ENCODE measurements around the gene SPG11. TPM values are rescaled to one million over a fixed set of nuclear protein-coding genes. Genes with fewer than 3 reads are reported as not detected.
"Not testable (repeated sequence)": the region's sequence is repeated elsewhere in the genome, so short reads cannot be mapped to it uniquely, and the experiment has no call there.

SPG11 gene
- total and polyA plus RNA-seq, 4 donors, result 17.3 to 65.3 (median 31.3) TPM

DNA sequence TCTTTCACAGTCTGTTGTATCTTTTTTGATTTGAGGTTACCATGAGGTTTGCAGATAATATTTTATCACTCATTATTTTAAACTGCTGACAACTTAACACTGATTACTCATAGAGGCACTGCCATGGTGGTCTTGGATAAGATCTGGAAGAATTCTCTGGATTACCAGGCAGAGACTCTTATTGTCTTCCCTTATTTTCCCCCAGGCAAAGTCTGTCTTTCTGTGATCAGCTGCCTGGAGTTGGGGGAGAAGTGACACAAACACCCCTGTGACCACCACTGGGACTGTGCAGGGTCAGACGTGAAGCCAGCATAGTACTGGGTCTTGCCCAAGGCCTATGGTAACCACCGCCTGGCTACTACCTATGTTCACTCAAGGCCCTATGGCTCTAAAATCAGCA, 42.9 kb upstream of the SPG11 start:
- Histone ChIP-seq H3K4me1 (ENCODE audit: control insufficient read depth in 4 of 4, insufficient read depth in 4 of 4, low read length in 3 of 4) (peaks cover 0 to 6% (median 0%) of the 10 kb centered on the region in 4 donors), H3K4me3 (ENCODE audit: low read depth in 1 of 3, low read length in 3 of 3) (no peak overlapping the region), H3K27me3 (ENCODE audit: control insufficient read depth in 4 of 4, insufficient read depth in 4 of 4, low read length in 3 of 4) (no peaks in the 10 kb centered on the region), H3K9me3 (ENCODE audit: control insufficient read depth in 4 of 4, low read length in 3 of 4) (peaks cover 0 to under 1% (median 0%) of the 10 kb centered on the region in 4 donors), H3K9ac (ENCODE audit: low read depth in 1 of 2, low read length in 2 of 2) (no peak overlapping the region), H3K36me3 (ENCODE audit: control insufficient read depth in 4 of 4, insufficient read depth in 3 of 4, low read depth in 1 of 4, low read length in 3 of 4) (no peaks in the 10 kb centered on the region), H3K27ac (ENCODE audit: low read depth in 1 of 2, low read length in 2 of 2) (no peak overlapping the region)
- no peak for DNase-seq (ENCODE audit: low spot score)
- no peak for TF ChIP-seq YY1 (IDR thresholded peaks at IDR 0.05)
- TF ChIP-seq, protein P1, sequence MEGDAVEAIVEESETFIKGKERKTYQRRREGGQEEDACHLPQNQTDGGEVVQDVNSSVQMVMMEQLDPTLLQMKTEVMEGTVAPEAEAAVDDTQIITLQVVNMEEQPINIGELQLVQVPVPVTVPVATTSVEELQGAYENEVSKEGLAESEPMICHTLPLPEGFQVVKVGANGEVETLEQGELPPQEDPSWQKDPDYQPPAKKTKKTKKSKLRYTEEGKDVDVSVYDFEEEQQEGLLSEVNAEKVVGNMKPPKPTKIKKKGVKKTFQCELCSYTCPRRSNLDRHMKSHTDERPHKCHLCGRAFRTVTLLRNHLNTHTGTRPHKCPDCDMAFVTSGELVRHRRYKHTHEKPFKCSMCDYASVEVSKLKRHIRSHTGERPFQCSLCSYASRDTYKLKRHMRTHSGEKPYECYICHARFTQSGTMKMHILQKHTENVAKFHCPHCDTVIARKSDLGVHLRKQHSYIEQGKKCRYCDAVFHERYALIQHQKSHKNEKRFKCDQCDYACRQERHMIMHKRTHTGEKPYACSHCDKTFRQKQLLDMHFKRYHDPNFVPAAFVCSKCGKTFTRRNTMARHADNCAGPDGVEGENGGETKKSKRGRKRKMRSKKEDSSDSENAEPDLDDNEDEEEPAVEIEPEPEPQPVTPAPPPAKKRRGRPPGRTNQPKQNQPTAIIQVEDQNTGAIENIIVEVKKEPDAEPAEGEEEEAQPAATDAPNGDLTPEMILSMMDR (IDR thresholded peaks at IDR 0.05; ENCODE audit: low read depth, low read length, missing input control), result no peak
- no peak for TF ChIP-seq TAF1 (conservative IDR thresholded peaks at IDR 0.05)
- no peak for TF ChIP-seq RXRA (IDR thresholded peaks at IDR 0.05)
- TF ChIP-seq FOXA2 (IDR thresholded peaks at IDR 0.05), result no peak
- no peak for TF ChIP-seq HNF4G (IDR thresholded peaks at IDR 0.05)
- no peak for TF ChIP-seq NR2F2 (IDR thresholded peaks at IDR 0.05)
- TF ChIP-seq, protein P2, sequence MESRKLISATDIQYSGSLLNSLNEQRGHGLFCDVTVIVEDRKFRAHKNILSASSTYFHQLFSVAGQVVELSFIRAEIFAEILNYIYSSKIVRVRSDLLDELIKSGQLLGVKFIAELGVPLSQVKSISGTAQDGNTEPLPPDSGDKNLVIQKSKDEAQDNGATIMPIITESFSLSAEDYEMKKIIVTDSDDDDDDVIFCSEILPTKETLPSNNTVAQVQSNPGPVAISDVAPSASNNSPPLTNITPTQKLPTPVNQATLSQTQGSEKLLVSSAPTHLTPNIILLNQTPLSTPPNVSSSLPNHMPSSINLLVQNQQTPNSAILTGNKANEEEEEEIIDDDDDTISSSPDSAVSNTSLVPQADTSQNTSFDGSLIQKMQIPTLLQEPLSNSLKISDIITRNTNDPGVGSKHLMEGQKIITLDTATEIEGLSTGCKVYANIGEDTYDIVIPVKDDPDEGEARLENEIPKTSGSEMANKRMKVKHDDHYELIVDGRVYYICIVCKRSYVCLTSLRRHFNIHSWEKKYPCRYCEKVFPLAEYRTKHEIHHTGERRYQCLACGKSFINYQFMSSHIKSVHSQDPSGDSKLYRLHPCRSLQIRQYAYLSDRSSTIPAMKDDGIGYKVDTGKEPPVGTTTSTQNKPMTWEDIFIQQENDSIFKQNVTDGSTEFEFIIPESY (IDR thresholded peaks at IDR 0.05), result no peak
- TF ChIP-seq JUND (IDR thresholded peaks at IDR 0.05), result no peak
- TF ChIP-seq, protein P3, sequence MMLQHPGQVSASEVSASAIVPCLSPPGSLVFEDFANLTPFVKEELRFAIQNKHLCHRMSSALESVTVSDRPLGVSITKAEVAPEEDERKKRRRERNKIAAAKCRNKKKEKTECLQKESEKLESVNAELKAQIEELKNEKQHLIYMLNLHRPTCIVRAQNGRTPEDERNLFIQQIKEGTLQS (IDR thresholded peaks at IDR 0.05), result no peak
- WGBS, result 96% methylated on average over 2 of the region's 2 CpGs

DNA sequence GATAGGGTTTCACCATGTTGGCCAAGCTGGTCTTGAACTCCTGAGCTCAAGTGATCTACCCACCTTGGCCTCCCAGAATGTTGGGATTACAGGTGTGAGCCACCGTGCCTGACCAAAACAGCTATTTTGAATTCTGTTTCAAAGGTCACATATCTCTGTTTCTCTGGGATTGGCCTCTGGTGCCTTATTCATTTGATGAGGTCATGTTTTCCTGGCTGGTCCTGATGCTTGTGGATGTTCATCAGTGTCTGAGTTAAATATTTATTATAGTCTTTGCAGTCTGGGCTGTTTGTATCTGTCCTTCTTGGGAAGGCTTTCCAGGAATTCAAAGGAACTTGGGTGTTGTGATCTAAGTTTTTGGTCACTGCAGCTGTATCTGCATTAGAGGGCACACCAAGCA, 42.5 kb upstream of the SPG11 start:
- WGBS, result 63% methylated on average over 1 of the region's 1 CpG
- no peak overlapping the region for H3K27ac ChIP-seq (ENCODE audit: low read depth in 1 of 2, low read length in 2 of 2)
- no peaks in the 10 kb centered on the region for H3K27me3 ChIP-seq (ENCODE audit: control insufficient read depth in 4 of 4, insufficient read depth in 4 of 4, low read length in 3 of 4)
- H3K4me3 ChIP-seq (ENCODE audit: low read depth in 1 of 3, low read length in 3 of 3), result no peak overlapping the region
- TF ChIP-seq TAF1 (conservative IDR thresholded peaks at IDR 0.05) (no peak), HNF4G (IDR thresholded peaks at IDR 0.05) (no peak), GABPA (IDR thresholded peaks at IDR 0.05 in 1 of 2, conservative IDR thresholded peaks at IDR 0.05 in 1 of 2) (no peak)
- TF ChIP-seq, protein P2 (IDR thresholded peaks at IDR 0.05), result no peak
- TF ChIP-seq, protein P1 (IDR thresholded peaks at IDR 0.05; ENCODE audit: low read depth, low read length, missing input control), result no peak
- TF ChIP-seq, protein P4, sequence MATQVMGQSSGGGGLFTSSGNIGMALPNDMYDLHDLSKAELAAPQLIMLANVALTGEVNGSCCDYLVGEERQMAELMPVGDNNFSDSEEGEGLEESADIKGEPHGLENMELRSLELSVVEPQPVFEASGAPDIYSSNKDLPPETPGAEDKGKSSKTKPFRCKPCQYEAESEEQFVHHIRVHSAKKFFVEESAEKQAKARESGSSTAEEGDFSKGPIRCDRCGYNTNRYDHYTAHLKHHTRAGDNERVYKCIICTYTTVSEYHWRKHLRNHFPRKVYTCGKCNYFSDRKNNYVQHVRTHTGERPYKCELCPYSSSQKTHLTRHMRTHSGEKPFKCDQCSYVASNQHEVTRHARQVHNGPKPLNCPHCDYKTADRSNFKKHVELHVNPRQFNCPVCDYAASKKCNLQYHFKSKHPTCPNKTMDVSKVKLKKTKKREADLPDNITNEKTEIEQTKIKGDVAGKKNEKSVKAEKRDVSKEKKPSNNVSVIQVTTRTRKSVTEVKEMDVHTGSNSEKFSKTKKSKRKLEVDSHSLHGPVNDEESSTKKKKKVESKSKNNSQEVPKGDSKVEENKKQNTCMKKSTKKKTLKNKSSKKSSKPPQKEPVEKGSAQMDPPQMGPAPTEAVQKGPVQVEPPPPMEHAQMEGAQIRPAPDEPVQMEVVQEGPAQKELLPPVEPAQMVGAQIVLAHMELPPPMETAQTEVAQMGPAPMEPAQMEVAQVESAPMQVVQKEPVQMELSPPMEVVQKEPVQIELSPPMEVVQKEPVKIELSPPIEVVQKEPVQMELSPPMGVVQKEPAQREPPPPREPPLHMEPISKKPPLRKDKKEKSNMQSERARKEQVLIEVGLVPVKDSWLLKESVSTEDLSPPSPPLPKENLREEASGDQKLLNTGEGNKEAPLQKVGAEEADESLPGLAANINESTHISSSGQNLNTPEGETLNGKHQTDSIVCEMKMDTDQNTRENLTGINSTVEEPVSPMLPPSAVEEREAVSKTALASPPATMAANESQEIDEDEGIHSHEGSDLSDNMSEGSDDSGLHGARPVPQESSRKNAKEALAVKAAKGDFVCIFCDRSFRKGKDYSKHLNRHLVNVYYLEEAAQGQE (IDR thresholded peaks at IDR 0.05), result no peak
- TF ChIP-seq, protein P5, sequence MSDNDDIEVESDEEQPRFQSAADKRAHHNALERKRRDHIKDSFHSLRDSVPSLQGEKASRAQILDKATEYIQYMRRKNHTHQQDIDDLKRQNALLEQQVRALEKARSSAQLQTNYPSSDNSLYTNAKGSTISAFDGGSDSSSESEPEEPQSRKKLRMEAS (IDR thresholded peaks at IDR 0.05), result no peak
- TF ChIP-seq, protein P3 (IDR thresholded peaks at IDR 0.05), result no peak
- H3K36me3 ChIP-seq (ENCODE audit: control insufficient read depth in 4 of 4, insufficient read depth in 3 of 4, low read depth in 1 of 4, low read length in 3 of 4), result no peaks in the 10 kb centered on the region
- no peak for DNase-seq (ENCODE audit: low spot score)
- no peak overlapping the region for H3K9ac ChIP-seq (ENCODE audit: low read depth in 1 of 2, low read length in 2 of 2)
- H3K4me1 ChIP-seq (ENCODE audit: control insufficient read depth in 4 of 4, insufficient read depth in 4 of 4, low read length in 3 of 4), result peaks cover 0 to 6% (median 0%) of the 10 kb centered on the region in 4 donors
- peaks cover 0 to 2% (median 0%) of the 10 kb centered on the region in 4 donors for H3K9me3 ChIP-seq (ENCODE audit: control insufficient read depth in 4 of 4, low read length in 3 of 4)

DNA sequence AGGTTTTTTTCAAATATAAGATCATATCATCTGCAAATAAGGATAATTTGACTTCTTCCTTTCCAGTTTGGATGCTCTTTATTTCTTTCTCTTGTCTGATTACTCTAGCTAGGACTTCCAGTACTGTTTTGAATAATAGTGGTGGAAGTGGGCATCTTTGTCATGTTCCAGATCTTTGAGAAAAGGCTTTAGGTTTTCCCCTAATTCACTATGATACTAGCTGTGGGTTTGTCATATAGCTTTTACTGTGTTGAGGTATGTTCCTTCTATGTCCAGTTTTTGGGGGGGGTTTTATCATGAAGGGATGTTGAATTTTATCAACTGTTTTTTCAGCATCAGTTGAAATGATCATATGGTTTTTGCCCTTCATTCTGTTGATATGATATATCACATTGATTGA, 37.2 kb upstream of the SPG11 start:
- not testable (repeated sequence) for H3K4me3 ChIP-seq (ENCODE audit: low read depth in 1 of 3, low read length in 3 of 3); H3K27me3 ChIP-seq (ENCODE audit: control insufficient read depth in 4 of 4, insufficient read depth in 4 of 4, low read length in 3 of 4); H3K9ac ChIP-seq (ENCODE audit: low read depth in 1 of 2, low read length in 2 of 2); H3K9me3 ChIP-seq (ENCODE audit: control insufficient read depth in 4 of 4, low read length in 3 of 4); H3K4me1 ChIP-seq (ENCODE audit: control insufficient read depth in 4 of 4, insufficient read depth in 4 of 4, low read length in 3 of 4); H3K36me3 ChIP-seq (ENCODE audit: control insufficient read depth in 4 of 4, insufficient read depth in 3 of 4, low read depth in 1 of 4, low read length in 3 of 4); DNase-seq (ENCODE audit: low spot score); H3K27ac ChIP-seq (ENCODE audit: low read depth in 1 of 2, low read length in 2 of 2)
